Measurements from ENCODE around the gene SSTR3.

The SSTR3 gene

GRCh38 chr22:37228106-37229011 lies 16.1 kb upstream of the SSTR3 start:
- DNase-seq = no peak

DNA sequence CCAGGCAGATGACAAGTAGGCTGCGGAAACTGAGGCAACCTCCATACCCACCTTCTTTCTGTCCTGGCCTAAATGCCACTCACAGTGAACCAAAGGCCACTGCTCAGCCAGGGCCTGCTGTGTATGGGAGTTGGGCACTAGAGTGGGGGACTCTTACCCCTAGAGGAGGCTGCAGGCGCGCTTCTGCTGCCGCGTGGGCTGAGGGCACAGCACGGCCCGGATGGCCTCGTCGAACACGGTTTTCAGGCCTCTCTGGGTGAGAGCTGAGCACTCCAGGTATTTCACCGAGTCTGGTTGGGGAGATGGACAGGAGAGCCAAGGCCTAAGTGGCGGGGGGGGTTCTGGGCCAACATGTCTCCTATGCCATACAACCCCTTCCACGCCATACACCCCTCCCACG lies 14.2 kb upstream of the SSTR3 start:
- DNase-seq = no peak

DNA sequence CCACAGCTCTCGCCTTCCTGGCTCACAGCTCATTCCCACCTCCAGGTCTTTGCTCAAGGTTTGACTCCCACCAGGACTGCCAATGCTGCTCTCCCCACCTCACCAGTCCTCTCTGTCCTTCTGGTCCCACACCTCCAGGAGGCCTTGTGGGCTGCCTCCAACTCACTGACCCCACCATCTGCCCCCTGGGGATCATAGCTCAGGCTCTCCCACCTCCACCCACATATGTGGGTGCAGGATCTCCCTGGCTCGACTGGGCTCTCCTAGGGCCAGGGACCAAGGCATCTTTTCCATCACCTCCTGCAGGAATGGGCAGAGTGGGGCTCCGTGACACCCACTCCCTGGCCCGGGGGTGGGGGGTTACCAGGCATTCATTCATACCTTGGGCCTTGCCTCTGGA lies 13.8 kb upstream of the SSTR3 start:
- DNase-seq = no peak

DNA sequence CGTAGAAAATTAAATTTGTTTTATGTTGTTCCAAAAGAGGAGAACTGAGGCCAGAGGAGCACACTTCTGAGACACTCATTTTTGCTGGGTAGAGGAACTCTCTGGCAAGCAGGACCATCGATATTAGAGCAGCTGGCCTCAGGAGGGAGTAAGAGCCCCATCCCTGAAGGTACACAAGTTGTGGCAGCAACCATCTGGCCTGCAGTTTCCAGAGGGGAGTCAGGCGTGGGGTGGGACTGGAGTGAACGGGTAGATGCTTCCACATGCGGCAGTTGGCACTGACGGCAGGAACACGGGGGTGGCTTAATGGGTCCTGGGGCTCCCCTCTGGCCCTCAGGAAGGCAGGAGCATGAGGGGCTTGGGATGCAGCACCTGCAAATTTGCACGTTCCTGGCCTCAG lies 13.2 kb upstream of the SSTR3 start:
- DNase-seq = no peak

DNA sequence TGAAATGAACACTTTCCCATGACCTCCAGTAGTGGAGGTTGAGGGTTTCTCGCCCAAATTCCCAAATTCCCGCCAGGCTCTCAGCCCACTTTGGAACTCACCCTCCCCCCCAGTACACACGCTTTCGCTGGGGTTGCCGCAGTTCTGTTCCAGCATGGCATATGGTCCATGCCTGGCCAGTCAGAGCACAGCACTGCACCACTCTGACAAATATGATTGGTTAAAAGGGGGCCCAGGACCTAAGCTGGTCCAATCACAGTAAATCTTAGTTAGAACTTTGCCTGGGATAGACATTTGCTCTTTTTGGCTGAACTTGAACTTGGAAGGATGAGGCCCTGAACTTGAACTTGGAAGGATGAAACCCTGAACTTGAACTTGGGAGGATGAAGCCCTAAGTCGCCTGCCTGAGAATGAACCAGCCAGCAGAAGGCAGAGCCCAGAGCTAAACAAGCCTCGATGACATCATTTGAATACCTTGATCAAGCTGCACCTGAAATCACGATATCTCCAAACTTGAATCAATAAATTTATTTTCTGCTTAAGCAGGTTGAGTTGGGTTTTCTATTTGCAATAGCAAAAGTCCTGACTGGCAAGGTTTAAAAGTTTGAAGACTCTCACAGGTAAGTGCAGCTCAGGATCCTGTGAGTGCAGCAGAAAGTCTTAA lies 12.6 kb upstream of the SSTR3 start:
- no peak for DNase-seq

- no peak for DNase-seq
These were observed 11.8 kb upstream of the SSTR3 start for GRCh38 chr22:37223965-37224551.

DNA sequence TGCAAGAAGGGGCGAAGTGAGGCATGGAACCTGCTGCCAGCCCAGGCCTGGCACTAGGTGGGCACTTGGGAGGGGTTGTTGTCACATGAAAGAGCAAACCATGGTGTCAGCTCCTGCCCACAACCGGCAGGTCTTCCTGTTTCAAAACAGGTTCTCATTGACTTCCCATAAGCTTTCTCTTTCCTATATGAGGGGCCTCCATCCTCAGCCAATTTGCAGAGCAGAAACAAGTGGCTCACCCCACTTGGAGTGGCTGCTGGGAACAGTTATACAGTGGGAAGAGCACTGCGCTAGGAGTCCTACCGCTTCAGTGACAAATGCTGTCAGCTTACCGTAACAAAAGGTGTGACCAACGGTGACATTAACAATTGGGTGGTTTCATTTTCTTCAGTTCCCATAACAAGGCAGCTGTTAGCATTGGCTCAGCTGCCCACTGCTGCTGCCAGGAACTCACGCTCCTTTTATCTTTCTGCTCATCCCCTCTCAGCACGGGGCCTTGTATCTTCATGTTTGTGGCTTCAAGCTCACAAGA lies 10.2 kb upstream of the SSTR3 start:
- DNase-seq = no peak

DNA sequence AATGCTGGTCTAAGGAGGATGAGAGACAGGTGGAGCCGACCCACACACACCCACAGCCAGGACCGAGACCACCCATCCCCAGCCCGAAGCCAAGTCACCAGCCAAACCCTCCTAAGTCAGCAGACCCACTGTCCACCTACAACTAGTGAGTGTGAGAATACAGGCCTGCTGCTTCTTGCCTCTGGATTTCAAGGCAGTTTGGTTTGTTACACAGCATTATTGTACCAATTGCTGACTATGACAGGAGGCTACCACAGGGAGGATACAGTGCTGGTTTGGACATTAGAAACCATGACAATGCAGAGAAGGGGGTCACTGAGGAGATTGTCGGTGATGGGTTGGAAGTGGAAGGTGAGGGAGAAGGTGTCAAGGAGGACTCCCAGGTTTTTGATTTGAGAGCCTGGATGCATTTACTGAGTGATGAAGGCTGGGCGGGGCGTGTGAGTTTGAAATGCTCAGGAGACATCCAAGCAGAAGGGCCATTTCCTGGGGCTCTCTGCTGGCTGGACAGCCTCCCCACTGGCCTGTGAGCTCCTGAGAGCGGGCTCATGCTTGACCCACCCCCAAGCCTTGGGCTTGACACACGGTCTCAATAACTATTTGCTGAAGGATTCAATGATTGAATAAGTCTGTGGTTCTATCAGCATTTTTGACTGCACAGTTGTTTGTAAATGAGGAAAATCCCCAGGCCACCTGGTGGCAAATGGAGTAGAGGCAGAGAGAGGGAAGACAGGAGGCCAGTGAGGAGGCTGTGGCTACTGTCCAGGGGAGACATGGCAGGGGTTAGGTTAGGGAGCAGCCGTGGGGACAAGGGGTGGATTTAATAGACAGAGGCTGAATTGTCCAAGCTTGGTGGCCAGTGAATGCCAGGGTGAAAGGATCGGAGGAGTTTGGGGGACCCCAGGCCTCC lies 9.4 kb upstream of the SSTR3 start:
- no peak for DNase-seq

DNA sequence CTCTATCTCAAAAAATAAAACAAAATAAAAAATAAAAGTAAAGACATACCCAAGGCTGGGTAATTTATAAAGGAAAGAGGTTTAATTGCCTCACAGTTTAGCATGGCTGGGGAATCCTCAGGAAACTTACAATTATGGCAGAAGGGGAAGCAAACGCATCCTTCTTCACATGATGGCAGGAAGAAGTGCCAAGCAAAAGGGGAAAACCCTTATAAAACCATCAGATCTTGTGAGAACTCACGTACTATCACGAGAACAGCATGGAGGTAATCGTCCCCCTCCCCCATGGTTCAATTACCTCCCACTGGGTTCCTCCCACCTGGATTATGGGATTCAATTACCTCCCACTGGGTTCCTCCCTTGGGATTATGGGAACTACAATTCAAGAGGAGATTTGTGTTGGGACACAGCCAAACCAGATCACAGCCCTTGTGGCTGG lies 8.3 kb upstream of the SSTR3 start:
- DNase-seq = no peak

- no peak for DNase-seq
These were observed 7.3 kb upstream of the SSTR3 start for GRCh38 chr22:37219533-37219932.

DNA sequence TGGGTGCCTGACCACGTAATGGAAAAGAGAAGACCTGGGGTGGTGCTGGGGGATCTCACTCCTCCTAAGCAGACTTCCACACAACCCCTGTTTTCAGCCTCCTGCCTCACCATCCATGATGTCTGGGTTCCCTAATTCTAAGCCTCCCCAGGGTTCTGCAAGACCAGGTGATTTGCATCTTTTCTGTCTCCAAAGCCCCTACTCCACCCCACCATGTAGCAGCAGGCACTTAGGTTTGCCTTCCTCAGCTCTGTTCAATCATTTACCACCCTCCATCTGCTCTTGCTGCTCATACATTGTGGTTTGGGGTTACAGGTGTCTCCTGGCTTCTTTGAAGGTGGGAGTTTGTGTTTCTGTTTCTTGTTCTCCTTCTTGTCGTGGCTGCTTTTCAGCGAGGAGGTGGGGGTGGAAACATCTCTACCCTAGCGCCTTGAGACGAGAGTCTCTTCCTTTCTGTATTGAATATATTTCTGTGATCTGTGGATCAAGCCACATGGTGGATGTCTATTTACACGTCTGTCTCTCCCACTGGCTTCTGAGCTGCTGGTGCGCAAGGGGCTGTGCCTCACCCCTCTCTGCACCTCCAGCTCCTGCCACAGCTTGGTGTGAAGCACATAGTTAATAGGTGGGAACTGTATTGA lies 6.6 kb upstream of the SSTR3 start:
- DNase-seq = no peak

GRCh38 chr22:37218399-37218770 lies 6.1 kb upstream of the SSTR3 start:
- no peak for DNase-seq

- DNase-seq = no peak
These were observed 3.6 kb upstream of the SSTR3 start for GRCh38 chr22:37215890-37216289.

- no peak for DNase-seq
These were observed 2.4 kb upstream of the SSTR3 start for GRCh38 chr22:37214731-37215030.

DNA sequence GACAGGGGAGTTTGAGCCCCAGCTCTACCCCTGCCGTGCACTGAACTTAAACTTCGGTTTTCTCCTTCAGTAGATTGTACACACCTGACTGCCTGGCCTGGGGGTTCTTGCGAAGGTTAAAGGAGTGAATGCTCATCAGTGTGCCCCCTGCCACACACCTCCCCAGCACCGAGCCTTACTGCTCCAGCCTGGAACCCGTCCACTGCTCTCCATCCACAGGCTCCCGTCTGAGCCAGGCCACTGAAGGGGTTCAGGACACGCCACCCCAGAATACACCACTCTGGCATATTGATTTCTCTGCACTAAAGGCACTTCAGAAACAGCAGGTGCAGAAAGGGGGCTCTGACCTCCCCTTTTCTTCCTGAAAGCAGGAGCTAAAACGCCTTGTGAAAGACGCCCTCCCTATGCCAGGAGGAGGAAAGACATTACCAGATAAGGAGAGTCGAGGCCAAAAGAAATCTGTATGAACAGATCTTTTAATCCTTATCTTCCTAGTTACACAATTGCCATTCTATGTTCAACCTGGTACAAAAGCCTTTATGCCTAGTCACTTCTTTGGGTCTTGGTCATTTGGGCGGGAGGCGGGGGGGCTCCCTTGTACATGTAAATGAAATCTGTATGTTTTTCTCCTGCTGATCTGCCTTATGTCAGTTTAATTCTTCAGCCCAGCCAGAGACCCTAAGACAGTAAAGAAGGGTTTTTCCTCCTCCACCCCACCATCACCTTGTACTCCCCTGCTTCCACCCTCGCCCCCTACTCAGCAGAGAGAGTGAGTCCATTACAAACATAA lies 1.9 kb upstream of the SSTR3 start:
- no peak for DNase-seq

GRCh38 chr22:37213218-37213855 lies 1.1 kb upstream of the SSTR3 start:
- no peak for DNase-seq

- no peak for DNase-seq
These were observed 457 bp downstream of the SSTR3 start for GRCh38 chr22:37211866-37212173.

DNA sequence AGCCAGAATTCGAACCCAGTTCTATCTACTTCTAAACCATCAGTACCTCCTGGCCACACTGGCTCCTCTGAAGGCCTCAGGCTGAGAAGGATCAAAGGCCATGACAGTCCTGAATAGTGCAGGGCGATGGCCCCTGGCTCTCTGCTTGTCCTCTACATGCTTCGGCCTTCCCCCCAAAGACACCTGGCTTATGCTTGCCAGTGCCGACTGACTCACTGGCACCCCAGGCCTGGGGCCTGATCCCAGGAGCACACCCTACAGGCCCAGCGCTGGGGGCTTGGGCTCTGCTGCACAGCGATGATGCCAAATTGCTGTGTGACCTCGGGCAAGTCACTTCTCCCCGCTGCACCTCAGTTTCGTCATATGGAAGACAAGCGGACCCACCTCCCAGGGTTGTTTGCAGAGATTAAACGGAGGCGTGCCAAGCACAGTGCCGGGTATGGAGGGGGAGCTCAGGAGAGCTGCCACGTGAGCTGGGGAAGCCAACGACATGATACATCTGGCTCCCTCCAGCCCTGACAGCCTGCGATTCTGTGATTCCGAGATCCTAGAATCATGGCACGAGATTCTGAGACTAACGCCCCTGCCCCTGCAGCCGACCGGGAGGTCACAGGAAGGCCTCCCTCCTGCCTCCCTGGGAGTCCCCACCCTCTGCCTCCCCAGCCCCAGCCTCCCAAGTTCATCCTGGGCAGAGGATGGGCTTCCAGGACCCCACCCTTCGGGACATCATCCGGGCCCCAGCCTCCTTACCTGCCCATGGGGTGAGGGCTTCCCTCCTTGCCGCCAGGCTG lies 1.0 kb downstream of the SSTR3 start:
- no peak for DNase-seq

DNA sequence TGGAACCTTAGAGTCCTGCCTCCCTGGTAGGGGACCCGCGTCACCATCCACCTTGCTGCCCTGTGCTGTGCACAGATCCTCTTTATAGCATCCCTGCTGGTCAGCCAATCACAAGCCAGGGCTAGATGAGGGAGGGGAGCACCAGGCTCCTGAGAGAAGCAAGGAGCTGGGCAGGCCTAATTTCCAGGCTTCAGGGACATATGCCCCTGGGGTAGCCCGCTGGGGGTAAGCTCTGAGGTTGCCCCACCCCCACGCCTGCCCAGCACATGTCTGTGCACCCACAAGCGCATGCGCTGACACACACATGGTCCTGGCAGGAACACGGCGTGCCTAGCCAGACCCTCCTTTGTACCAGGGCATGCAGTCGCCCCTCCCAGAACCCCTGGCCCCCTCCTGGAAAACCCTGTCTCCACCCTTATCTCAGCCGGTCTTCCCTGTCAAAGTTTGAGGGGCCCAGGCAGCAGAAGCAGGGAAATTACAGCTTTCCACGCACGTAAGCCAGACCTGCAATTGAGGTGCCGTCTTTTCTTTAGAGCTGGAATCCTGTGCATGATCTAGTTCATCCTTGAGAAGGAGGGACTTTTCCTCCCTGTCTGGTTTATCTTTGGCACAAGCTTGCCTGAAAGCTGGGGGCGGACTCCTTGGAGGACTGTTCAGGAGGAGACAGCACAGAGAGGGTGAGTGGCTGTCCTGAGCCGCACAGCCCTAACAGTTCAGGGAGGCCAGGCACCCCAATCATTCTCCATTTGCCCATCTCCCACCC lies 2.1 kb downstream of the SSTR3 start:
- DNase-seq = no peak
